HepG2 (cell line): ENCODE measurements around the gene DPPA2.

Experiments used
- ATF1 ChIP-seq: IDR thresholded peaks from 2 replicates; pipeline ENCODE4 v1.6.1; 2016; ENCODE audit warnings: mild to moderate bottlenecking, control low read depth
- CTCF ChIP-seq: sonication (generic); formaldehyde crosslinking; IDR thresholded peaks from 2 replicates; pipeline ENCODE4 v1.5.0; 2020; ENCODE audit warnings: mild to moderate bottlenecking, missing genetic modification reagents, moderate library complexity
- MTA3 ChIP-seq: sonication (generic); formaldehyde crosslinking; IDR thresholded peaks from 2 replicates; pipeline ENCODE4 v1.4.0; 2020; ENCODE audit warnings: missing genetic modification reagents
- NCOA1 ChIP-seq: sonication (generic); formaldehyde crosslinking; IDR thresholded peaks from 2 replicates; pipeline ENCODE4 v1.9.0; 2021; ENCODE audit warnings: missing genetic modification reagents
- POLR2AphosphoS5 ChIP-seq: IDR thresholded peaks from 2 replicates; pipeline ENCODE4 v1.6.1; 2012; ENCODE audit warnings: low read depth, low read length
- SIX1 ChIP-seq: sonication (generic); formaldehyde crosslinking; IDR thresholded peaks from 2 replicates; pipeline ENCODE4 v1.4.0; 2020; ENCODE audit warnings: missing genetic modification reagents, borderline replicate concordance
- SMC3 ChIP-seq: IDR thresholded peaks from 2 replicates; pipeline ENCODE4 v1.6.1; 2011; ENCODE audit warnings: low read length, improper control_type of control experiment
- TOPORS ChIP-seq: sonication (generic); formaldehyde crosslinking; IDR thresholded peaks from 2 replicates; pipeline ENCODE4 v1.8.0; 2023; ENCODE audit warnings: mild to moderate bottlenecking, missing genetic modification reagents
- YY1 ChIP-seq: IDR thresholded peaks from 2 replicates; pipeline ENCODE4 v1.6.1; 2011; ENCODE audit warnings: low read length, low read depth, moderate library complexity, mild to moderate bottlenecking; ENCODE audit not compliant: insufficient read depth, insufficient replicate concordance
- ZBTB20 ChIP-seq: sonication (generic); formaldehyde crosslinking; IDR thresholded peaks from 2 replicates; pipeline ENCODE4 v1.8.1; 2023; ENCODE audit warnings: missing genetic modification reagents, low read depth, mild to moderate bottlenecking, borderline replicate concordance
- ZNF24 ChIP-seq: fragments of 450-650 bp; IDR thresholded peaks from 2 replicates; pipeline ENCODE4 v1.6.1; 2017; ENCODE audit warnings: antibody characterized with exemption, mild to moderate bottlenecking
- ZNF784 ChIP-seq: sonication (generic); formaldehyde crosslinking; IDR thresholded peaks from 2 replicates; pipeline ENCODE4 v1.5.1; 2020; ENCODE audit warnings: missing genetic modification reagents, mild to moderate bottlenecking, borderline replicate concordance

GRCh38 chr3:109363634-109364033 is 47.3 kb upstream of the DPPA2 start:
- TF ChIP-seq MTA3 (CRISPR knock-in tag) (no peak), POLR2AphosphoS5 (no peak), ZNF784 (CRISPR knock-in tag) (no peak), SIX1 (no peak), ATF1 (CRISPR knock-in tag) (no peak), YY1 (no peak), SMC3 (no peak), TOPORS (CRISPR knock-in tag) (no peak), CTCF (CRISPR knock-in tag) (no peak), NCOA1 (CRISPR knock-in tag) (no peak), ZBTB20 (CRISPR knock-in tag) (no peak), ZNF24 (no peak)
